Putamen (tissue), 1 donor: ENCODE results near the gene SLC39A13.

Source experiments
- DNase-seq: peaks from one replicate; pipeline ENCODE4 v3.0.0-alpha.2; 2016; ENCODE audit warnings: low spot score

SLC39A13 gene

DNA sequence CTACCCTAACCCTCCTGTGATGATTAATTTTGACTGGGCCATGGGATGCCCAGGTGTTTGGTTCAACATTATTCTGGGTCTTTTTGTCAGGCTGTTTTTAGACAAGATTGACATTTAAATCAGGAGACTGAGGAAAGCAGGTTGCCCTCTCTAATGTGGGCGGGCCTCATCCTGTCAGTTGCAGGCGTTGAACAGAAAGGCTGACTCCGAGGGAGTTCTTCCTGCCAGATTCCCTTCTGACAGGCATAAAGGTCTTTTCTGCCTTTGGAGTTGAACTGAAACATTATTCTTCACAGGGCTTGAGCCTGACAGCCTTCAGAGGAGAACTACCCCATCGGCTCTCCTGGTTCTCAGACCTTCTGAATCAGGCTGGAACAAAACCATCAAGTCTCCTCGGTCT lies 22.1 kb downstream of the SLC39A13 start:
- DNase-seq = peak; percentile 74

DNA sequence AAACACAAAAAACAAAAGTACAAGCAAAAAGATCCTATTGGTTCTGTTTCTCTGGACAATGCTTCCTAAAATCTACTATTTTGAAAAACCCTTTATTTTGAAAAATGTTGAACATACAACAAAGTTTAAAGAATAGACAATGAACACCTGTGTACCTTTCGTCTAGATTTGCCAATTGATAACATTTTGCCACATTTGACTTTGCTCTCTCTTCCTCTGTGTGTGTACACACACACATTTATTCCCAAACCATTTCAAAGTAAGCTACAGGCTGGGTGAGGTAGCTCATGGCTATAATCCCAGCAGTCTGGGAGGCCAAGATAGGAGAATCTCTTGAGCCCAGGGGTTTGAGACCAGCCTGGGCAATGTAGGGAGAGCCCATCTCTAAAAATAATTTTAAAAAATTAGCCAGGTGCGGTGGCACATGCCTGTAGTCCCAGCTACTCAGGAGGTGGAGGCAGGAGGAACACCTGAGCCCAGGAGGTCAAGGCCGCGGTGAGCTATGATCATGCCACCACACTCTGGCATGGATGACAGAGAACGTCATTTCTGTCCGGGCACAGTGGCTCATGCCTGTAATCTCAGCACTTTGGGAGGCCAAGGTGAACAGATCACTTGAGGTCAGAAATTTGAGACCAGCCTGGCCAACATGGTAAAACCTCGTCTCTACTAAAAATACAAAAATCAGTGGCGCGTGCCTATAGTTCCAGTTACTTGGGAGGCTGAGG lies 23.1 kb downstream of the SLC39A13 start:
- DNase-seq = no peak

DNA sequence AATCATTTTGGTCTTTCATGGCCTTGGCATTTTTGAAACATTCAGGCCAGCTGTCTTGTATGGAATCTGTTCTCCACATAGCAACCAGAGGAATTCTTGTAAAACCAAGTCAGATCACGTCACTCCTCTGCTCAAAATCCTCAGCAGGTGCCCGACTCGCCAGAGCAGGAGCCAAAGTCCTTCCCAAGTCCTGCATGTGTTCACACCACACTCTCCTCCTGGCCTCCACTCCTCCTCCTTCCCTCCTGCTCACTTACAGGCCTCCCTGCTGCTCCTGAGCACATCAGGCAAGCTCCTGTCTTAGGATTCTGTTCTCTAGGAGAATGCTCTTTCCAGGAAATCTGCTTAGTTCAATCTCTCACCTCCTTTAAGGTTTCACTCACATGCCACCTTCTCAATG lies 24.8 kb downstream of the SLC39A13 start:
- no peak for DNase-seq

DNA sequence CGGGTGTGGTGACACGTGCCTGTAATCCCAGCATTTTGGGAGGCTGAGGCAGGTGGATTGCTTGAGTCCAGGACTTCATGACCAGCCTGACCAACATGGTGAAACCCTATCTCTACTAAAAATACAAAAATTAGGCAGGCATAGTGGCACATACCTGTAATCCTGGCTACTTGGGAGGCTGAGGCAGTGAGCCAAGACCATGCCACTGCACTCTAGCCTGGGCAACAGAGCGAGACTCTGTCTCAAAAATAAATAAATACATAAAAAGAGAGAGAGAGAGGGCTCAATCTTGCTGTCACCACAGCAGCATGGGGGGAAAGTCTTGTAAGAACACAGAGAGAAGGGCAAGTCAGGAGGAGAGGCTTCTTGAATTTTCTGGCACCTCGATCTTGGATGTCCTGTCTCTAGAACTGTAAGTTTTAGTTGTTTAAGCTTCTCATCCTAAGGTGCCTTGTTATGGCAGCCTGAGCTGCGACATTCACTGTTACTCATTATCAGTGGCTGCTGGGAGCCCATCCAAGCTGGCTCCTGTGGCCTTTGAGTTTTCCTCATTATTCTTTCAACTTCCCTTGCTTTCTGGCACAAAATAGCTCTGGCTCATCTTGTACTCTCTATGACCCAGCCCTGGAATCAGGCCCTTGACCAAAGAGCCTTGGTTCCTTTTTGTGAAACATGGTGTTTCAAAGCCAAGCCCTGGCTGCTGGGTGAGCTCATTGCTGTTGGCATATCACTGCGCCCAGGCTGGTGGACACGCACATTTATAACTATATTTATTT lies 25.8 kb downstream of the SLC39A13 start:
- DNase-seq = no peak

DNA sequence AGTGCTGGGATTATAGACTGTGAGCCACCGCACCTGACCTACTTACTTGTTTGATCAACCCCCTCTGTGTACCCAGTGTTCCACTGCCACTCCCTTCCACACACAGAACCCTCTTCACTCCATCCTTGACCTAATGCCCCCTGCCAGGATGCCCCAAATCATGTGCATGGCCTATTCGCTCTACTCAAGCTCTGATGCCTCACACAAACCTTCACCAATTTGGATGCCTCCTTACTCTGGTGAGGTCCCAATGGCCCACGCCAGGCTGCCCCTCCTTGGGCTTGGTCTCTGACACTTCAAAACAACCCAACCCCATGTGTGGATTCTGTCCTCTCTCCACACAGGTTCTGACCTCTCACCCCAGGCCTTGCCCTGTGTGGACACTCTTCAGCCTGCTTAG lies 27.3 kb downstream of the SLC39A13 start:
- no peak for DNase-seq

DNA sequence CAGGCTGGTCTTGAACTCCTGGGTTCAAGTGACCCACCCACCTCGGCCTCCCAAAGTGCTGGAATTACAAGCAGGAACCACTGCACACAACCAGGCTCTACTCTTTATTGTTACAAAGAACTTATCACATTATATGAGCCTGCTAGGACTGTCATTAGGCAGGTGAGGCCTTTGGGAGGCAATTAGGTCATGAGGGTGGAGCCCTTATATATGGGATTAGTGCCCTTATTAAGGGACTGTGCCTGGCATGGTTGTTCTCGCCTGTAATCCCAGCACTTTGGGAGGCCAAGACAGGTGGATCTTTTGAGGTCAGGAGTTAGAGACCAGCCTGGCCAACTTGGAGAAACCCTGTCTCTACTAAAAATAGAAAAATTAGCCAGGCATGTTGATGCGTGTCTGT lies 28.3 kb downstream of the SLC39A13 start:
- no peak for DNase-seq

DNA sequence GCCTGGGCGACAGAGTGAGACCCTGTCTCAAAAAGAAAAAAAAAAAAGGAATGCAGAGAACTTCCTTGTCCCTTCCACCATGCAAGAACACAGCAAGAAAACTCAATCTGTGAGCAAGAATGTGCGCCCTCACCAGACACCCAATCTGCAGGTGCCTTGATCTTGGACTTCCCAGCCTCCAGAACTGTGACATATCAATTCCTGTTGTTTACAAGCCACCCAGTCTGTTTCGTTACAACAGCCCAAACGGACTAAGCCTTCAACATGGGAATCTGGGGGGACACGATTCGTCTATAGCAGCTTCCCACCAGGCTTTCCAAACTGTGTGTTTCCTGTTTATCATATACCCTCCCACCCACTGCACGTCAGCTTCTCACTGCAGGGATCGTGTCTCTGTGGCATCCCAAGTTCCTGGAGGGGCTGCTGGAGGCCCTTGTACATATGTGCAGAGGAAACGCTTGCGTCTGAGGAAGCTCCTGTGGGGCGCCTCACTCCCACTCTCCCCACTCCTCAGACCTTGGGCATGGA lies 28.9 kb downstream of the SLC39A13 start:
- DNase-seq = no peak

DNA sequence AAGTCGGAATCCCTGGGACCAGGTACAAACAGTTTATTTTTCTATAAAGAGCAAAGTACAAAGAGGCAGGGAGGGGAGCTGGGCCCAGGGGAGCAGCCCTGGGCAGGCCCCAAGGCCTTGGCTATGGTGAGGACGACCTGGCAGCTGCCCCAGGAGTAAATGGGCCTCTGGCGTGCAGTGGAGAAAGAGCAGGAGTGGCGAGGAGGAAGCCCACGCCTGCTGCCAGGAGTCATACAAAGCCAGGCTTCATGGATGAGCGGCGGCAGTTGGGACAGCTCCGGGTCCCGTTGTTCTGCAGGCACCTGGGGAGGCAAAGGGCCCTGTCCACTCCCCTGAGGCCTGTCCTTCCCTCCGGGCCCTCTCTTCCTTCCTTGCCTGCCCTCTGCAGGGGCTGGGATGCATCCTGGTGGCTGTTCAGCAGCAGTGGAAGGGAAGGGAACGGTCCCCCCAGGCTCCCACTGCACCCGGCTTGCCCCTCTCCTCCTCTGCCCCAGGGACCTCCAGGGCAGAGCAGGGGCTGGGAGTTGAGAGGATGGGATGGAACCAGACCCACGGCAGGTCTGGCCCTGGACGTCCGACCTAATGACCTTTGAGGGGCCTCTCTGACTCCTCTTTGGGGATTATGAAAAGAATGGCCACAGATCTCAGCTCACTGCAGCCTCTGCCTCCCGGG lies 29.5 kb downstream of the SLC39A13 start:
- DNase-seq = no peak

DNA sequence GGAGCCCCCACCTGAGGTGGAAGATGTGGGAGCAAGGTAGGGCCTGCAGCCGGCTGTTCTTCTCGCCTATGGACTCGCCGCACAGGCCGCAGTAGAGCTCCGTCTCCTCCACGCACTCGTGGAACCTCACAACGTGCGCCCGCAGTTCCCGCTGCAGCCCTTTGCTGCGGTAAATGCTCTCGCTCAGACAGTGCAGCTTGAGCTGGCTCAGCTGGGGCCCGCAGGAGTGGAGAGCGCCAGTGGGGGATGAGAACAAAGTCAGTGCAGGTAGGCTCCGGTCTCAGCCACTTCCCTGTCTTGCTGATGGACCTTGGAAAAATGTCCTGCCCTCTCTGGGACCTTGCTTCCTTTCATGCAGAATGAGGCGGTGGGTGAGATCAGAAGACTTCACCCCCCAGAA lies 30.3 kb downstream of the SLC39A13 start:
- no peak for DNase-seq

DNA sequence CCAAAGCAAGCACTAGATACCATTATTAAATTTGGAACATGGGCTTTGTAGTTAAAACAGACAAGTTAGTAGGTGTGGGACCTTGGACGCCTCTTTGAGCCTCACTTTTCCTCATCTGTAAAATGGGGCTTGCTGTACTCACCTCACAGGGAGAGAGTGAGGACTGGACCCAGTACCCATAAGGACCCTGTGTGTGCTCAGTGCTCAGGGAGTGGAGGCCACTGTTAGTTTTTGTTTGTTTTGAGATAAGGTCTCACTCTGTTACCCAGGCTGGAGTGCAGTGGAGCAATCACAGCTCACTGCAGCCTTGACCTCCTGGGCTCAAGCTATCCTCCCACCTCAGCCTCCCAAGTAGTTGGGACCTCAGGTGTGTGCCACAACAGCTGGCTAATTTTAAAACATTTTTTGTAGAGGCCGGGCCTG lies 31.7 kb downstream of the SLC39A13 start:
- no peak for DNase-seq

DNA sequence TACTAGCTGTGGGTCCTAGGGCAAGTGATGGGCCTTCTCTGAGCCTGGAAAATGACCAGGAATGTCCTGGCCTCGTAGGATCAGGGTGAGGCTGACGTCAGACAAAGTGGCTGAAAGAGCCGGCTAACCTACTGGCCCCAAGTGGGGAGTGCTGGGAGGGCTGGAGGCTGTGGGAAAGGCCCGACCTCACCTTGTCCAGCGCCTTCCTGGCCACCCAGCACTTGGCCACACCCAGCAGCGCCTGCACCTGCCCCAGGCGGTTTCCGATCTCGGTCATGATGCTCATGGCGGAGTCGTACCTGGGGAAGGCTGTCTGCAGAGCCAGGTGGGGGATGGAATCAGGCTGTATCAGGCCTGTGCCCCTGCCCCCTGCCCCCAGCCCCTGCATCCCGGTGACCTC lies 33.0 kb downstream of the SLC39A13 start:
- DNase-seq = no peak

DNA sequence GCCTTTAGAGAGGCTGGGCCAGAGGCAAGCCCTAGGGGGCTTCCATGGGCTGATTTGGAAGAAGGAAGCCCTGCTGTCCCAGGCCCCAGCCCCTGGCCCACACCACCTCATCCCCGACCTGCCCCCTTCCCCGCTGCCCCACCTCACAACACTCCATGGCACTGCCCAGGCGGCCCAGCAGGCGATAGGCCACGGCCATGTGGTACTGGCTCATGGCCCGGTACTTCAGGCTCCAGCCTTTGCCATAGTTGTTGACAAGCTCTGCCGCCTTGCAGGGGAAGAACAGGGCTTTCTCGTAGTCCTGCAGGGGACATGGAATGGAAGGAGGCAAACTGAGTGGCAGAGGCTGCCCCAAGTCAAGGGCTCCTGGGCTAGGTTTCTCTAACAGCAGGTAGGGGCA lies 34.1 kb downstream of the SLC39A13 start:
- DNase-seq = no peak

DNA sequence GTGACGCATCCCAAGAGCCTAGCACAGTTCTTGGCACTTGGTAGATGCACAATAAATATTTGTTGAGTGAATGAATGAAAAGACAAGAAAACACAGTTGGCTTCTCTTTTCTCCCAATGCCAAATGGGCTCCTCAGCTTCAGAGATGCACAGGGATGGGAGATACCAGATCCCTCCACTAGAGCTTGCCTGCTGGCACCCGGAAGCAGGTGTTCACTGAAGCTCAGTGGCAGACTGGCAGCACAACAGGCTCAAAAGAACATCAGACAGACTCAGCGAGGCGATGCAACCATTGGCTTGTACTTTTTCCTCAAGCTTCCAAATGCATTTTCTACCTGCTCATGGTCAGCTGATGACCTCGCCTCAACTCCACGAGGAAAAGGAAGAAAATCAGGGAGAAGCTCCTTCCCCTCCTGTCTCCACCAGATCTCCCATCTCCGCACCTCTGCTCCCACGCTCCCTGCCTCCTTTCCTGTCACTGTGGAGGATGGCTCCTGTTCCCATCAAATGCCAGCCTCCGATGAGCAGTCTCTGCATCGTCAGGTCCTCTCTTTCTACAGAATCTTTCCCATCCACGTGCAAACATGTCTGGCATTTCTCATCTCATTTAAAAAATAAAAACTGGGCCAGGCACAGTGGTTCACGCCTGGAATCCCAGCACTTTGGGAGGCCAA lies 34.8 kb downstream of the SLC39A13 start:
- DNase-seq = peak; percentile 84

DNA sequence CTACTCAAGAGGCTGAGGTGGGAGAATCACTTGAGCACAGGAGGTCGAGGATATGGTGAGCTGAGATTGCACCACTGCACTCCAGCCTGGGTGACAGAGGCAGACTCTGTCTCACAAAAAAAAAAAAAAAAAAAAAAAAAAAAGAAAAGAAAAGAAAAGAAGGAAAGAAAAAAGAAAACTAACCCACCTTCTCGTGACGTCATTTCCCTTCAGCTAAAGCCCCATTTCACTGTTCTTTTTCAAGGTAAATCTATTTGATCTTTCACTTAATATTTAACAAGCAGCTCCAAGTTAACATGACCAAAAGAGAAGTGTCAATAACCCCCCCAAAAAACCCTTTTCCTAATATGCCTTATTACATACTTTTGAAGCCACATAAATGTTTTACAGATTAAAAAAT lies 35.4 kb downstream of the SLC39A13 start:
- DNase-seq = no peak

DNA sequence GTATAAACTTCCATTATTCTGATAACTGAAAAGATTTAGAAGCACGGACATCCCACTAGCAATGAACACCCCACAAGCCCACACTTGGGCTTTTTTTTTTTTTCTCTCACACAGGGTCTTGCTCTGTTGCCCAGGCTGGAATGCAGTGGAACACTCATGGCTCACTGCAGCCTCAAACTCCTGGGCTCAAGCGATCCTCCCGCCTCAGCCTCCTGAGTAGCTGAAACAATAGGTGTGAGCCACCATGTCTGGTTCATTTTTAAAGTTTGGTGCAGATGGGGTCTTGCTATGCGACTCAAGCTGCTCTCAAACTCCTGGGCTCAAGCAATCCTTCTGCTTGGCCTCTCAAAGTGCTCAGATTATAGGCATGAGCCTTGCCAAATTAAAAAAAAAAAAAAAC lies 37.5 kb downstream of the SLC39A13 start:
- no peak for DNase-seq

DNA sequence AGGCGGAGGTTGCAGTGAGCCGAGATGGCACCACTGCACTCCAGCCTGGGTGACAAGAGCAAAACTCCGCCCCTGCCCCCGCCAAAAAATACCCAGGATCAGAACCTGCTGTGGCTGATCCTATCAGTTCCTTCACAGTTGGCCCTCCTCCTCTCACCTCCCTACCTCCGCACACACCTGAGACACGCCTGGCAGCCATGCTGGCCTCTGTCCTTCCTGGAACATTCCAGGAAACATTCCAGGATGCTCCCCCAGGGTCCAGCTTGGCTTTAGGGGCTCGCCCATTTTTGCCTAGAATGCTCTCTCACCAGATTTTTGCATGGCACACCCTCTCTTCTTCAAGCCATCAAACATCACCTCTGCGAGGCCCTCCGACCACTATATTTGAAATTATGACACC lies 38.4 kb downstream of the SLC39A13 start:
- DNase-seq = no peak

DNA sequence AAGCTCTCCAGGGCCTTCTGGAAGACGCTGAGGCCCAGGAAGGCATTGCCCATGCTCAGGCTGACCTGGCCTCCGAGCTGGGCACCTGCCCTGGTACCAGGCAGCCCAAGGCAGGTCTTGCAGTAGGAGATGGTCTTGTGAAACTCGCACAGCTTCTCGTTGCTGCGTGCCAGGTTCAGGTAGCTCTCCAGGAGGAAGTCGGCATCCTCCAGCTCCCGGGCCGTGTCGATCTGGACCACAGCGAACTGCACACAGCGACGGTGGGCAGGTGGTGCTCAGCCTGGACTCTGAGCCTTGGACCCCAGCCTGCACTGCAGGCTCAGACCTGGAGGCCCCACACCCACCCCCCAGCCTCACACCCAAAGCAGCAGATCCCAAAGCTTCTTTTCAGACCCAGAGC lies 39.5 kb downstream of the SLC39A13 start:
- DNase-seq = no peak

DNA sequence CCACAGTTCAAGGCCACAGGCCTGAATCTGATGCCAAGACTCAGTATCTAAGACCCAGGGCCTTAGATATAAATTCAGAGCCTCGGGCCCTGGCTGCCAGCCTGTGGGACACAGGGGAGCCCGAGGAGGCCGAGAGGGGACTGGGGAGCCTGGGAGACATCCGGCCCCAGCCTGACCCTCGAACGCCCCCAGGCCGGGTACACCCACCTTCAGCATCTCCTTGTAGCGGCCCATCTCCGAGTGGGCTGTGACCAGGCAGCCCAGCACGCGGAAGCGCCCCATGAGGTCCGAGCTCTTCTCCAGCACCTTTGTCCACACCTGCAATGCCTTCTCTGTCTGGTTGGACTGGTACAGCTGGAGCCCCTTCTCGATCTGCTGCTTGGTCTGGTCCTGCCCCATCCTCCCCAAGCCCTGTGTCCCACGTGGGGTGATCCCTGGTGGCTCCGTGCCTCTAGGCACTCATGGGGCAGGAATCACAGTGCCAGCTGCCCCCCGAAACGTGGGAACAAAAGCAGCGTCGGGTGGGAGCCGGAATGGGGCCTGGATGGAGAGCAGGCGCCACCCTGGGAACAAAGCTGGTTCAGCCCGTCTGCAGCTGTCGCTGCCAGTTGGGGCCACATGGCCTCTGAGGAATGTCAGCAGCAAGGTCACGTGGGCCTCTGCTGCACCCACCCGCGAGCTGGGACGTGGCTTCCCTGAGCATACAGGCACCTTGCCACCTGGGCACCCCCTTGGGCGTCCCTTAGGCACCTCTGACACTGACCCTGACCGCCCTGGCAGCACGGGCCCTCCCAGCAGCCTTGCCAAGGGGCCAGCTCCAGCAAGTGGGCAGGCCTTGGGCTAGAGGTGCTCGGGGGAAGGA lies 40.4 kb downstream of the SLC39A13 start, which contains the start of gene RAPSN:
RAPSN (minus strand) TSS at position 571 of the 862 bp plus-strand sequence; CDS start at position 399, 172 bp downstream.
- no peak for DNase-seq

DNA sequence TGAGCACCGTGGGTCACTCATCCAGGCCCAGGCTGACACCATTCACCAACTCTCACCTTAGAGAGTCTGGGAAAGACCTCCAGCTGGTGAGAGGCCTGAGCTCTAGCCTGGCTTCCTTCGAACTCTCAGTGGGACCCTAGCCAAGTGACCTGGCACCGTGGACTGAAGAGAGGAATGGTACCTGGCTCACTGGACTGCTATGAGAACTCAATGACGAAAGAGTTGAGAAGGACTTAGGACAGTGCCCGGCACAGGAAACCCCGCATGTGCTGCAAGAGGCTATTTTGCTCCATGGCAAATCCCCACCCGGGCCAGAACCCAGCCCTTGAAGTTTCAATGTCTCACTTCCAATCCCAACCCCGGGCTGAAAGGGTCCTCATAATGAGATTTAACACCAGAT lies 41.2 kb downstream of the SLC39A13 start:
- DNase-seq = no peak

DNA sequence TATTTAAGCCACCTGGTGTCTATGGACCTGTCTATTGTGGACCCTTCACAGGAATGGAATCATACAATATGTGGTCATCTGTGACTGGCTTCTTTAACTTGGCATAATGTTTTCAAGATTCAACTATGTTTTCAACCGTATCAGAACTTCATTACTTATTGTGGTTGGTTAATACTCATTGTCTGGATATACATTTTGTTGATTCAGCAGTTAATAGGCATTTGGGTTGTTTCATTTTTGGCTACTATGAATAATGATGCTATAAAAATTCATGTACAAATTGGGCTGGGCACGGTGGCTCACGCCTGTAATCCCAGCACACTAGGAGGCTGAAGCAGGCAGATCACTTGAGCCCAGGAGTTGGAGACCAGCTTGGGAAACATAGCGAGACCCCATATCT lies 43.0 kb downstream of the SLC39A13 start:
- DNase-seq = no peak

DNA sequence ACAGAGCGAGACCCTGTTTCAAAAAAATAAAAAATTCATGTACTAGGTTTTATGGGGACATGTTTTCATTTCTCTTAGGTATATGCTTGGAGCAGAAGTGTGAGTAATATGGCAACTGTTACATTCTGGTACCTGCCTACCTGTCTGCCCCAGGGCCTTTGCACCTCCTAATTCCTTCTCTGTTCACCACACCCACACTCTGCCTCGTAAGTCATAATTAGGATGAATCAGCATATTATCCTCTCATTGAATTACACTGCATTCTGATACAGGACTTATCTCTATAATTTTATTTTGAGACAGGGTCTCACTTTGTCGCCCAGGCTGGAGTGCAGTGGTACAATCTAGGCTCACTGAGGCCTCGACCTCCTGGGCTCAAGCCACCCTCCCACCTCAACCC lies 43.6 kb downstream of the SLC39A13 start:
- DNase-seq = no peak
